ENCODE results near the gene HELQ. TPM values are rescaled to one million over a fixed set of nuclear protein-coding genes. Genes with fewer than 3 reads are reported as not detected.
"Not testable (repeated sequence)": the region's sequence is repeated elsewhere in the genome, so short reads cannot be mapped to it uniquely, and the experiment has no call there.

Gene HELQ
- polyA plus RNA-seq, 3 donors, result 7.0 to 11.3 (median 11.1) TPM

- H3K27ac ChIP-seq (ENCODE audit: low read depth in 1 of 2, low read length in 2 of 2), result no peak overlapping the region
- intact Hi-C loops (cut with micrococcal nuclease), result no loop called here
- Mint-ChIP-seq H3K9me3 (no peaks in the 10 kb centered on the region), H3K4me3 (no peak overlapping the region), H3K36me3 (no peaks in the 10 kb centered on the region), H3K27me3 (ENCODE audit: low read depth in 3 of 3) (peaks cover 0 to 2% (median 1%) of the 10 kb centered on the region in 3 donors), H3K4me1 (peaks cover 2% of the 10 kb centered on the region), H3K27ac (no peak overlapping the region)
- no peaks in the 10 kb centered on the region for H3K9me3 ChIP-seq (replicated peaks in 1 of 2; ENCODE audit: control insufficient read depth in 1 of 2, insufficient read depth in 1 of 2, low read length in 2 of 2)
- H3K27me3 ChIP-seq (ENCODE audit: control insufficient read depth in 2 of 2, insufficient read depth in 2 of 2, low read length in 2 of 2), result no peaks in the 10 kb centered on the region
- no peaks in the 10 kb centered on the region for H3K36me3 ChIP-seq (replicated peaks in 1 of 2; ENCODE audit: control insufficient read depth in 1 of 2, insufficient read depth in 2 of 2, low read length in 2 of 2)
- no peak for DNase-seq
- no peak overlapping the region for H2AFZ ChIP-seq (ENCODE audit: insufficient read depth, low read depth, low read length, poor library complexity, severe bottlenecking)
- no CpG with 5 or more reads among the region's 1 CpG for WGBS (ENCODE audit: insufficient coverage)
- no peak overlapping the region for H3K9ac ChIP-seq (ENCODE audit: insufficient read depth, low read length, poor library complexity, severe bottlenecking)
- H3K79me2 ChIP-seq (ENCODE audit: insufficient read depth, low read length), result no peaks in the 10 kb centered on the region
- no peaks in the 10 kb centered on the region for H4K20me1 ChIP-seq (ENCODE audit: insufficient read depth, low read length)
- no peak overlapping the region for H3K4me3 ChIP-seq (replicated peaks in 1 of 3; ENCODE audit: low read depth in 2 of 3, low read length in 3 of 3)
- no peak for TF ChIP-seq CTCF (IDR thresholded peaks at IDR 0.05)
- no peak overlapping the region for H3K4me2 ChIP-seq (replicated peaks; ENCODE audit: extremely low read depth, low read length, poor library complexity, severe bottlenecking)
- no peaks in the 10 kb centered on the region for H3K4me1 ChIP-seq (ENCODE audit: control insufficient read depth in 1 of 2, insufficient read depth in 2 of 2, low read length in 2 of 2)
Measured at GRCh38 chr4:83498187-83498586, 42.6 kb upstream of the HELQ start.

DNA sequence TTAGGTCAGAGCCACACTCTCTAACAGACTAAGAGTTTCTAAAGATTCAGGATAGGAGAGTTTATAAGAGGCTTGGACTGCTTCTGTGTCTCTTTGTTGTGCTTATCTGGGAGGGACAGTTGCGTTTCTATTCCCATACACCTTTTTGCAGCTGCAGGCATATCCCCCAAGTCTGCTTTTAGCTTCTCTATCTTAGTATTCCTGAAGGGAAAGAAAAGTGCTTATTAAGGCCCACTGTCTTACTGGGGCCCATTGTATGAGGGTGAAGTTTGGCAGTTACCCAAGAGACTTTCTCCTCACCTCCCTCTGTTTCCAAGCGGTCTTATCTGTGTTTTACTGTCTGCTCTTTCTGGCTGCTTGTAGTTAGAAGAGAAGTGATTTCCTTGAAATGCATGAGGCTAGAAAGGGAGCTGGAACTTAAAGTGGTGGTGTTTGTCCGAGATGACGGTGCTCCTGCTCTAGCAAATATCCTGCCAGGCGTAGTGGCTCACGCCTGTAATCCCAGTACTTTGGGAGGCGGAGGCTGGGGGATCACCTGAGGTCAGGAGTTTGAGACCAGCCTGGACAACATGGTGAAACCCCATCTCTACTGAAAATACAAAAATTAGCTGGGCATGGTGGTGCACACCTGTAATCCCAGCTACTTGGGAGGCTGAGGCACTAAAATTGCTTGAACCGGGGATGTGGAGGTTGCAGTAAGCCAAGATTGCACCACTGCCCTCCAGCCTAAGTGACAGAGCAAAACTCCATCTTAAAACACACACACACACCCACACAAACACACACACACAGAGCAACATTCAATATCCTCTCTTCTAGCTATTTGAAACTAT lies 40.7 kb upstream of the HELQ start:
- intact Hi-C loops (cut with micrococcal nuclease); H3K9me3 ChIP-seq (replicated peaks in 1 of 2; ENCODE audit: control insufficient read depth in 1 of 2, insufficient read depth in 1 of 2, low read length in 2 of 2); H4K20me1 ChIP-seq (ENCODE audit: insufficient read depth, low read length); H3K9ac ChIP-seq (ENCODE audit: insufficient read depth, low read length, poor library complexity, severe bottlenecking); H3K4me3 Mint-ChIP-seq; H3K27me3 ChIP-seq (ENCODE audit: control insufficient read depth in 2 of 2, insufficient read depth in 2 of 2, low read length in 2 of 2); H3K4me1 ChIP-seq (ENCODE audit: control insufficient read depth in 1 of 2, insufficient read depth in 2 of 2, low read length in 2 of 2); H3K27me3 Mint-ChIP-seq (ENCODE audit: low read depth in 3 of 3); H3K4me2 ChIP-seq (replicated peaks; ENCODE audit: extremely low read depth, low read length, poor library complexity, severe bottlenecking); H3K4me1 Mint-ChIP-seq; H3K9me3 Mint-ChIP-seq; H3K27ac Mint-ChIP-seq; H3K36me3 ChIP-seq (replicated peaks in 1 of 2; ENCODE audit: control insufficient read depth in 1 of 2, insufficient read depth in 2 of 2, low read length in 2 of 2); H3K27ac ChIP-seq (ENCODE audit: low read depth in 1 of 2, low read length in 2 of 2); H3K36me3 Mint-ChIP-seq; DNase-seq; H2AFZ ChIP-seq (ENCODE audit: insufficient read depth, low read depth, low read length, poor library complexity, severe bottlenecking); H3K79me2 ChIP-seq (ENCODE audit: insufficient read depth, low read length); H3K4me3 ChIP-seq (replicated peaks in 1 of 3; ENCODE audit: low read depth in 2 of 3, low read length in 3 of 3): not testable (repeated sequence)
- WGBS (ENCODE audit: insufficient coverage), result 94% methylated on average over 6 of the region's 8 CpGs

Measured in CD14-positive monocyte (primary cell).